Right lobe of liver (tissue), 4 donors: Measurements from ENCODE around the gene RSBN1L.

Source experiments
- CTCF ChIP-seq, 4 donors: fragments of 200-600 bp in 3 of 4; fragments of 450-650 bp in 1 of 4; IDR thresholded peaks; one replicate each; pipeline versions ENCODE4 v1.5.1 to v1.8.0; 2016 to 2022; ENCODE audit warnings: antibody characterized with exemption in 4 of 4, mild to moderate bottlenecking in 2 of 4
- POLR2A ChIP-seq: fragments of 450-650 bp; IDR thresholded peaks from one replicate; pipeline ENCODE4 v1.6.1; 2017; ENCODE audit warnings: antibody characterized with exemption, mild to moderate bottlenecking
- donor health status: DM: no; HTN: no; CAD: no.
- donor health status: DM: no; HTN: no; CAD: no.
- donor health status: DM: no; HTN: yes; CAD: no.

- TF ChIP-seq POLR2A (no peak), CTCF (IDR thresholded peaks at IDR 0.05) (no peak)
Observed at GRCh38 chr7:77690289-77690688, 6.0 kb upstream of the RSBN1L start.
